NAMALWA (cell line): ENCODE measurements around the gene MFSD11.
"Not testable (repeated sequence)": the region's sequence is repeated elsewhere in the genome, so short reads cannot be mapped to it uniquely, and the experiment has no call there.

Source experiments
- DNase-seq: peaks from one replicate; pipeline ENCODE4 v3.0.0-alpha.2; 2015; ENCODE audit warnings: low spot score

Gene MFSD11

DNA sequence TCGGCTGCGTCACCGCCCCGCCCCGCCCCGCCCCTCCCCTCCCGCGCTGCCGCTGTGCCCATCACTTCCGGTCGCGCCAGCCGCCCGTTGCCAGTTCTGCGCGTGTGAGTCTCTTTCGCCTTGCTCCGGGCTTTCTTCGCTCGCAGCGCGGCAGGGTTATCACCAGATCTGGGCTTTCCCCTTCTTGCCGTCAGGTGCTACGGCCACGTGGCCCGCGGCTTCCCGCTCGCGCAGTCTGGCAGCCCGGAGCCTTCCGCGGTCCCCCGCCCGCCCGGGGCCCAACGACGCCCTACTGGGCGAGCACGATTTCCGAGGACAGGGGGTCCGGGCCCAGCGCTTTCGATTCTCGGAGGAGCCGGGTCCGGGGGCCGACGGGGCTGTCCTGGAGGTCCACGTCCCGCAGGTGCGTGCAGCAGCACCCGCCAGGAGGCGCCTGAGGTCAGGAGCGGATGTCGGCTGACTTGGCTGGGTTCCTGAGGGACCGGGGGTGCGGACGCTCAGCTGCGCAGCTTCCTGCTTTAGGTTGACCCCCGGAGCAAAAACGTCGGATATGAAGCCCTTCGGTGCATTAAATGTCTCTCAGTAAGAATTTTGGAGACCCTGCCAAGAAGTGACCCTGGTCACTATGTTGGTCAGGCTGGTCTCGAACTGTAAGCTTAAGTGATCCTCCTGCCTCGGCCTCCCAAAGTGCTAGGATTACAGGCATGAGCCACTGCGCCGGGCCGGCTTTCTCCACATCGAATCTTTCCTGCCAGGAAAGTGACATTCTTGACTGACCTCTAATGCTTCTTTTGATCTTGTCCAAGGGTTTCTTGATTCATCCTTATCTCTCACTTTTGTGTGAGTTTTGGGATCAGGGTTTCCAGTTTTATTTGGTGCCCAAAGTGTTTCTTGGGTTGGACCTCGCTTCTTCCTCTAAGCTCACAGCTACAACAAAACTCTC, 10.9 kb upstream of the MFSD11 start, which contains the start of gene METTL23:
Gene METTL23 (plus strand): TSS at position 64 of the 943 bp plus-strand sequence. CDS start 2,872 bp downstream, outside the sequence.
- peak; percentile 88 for DNase-seq

DNA sequence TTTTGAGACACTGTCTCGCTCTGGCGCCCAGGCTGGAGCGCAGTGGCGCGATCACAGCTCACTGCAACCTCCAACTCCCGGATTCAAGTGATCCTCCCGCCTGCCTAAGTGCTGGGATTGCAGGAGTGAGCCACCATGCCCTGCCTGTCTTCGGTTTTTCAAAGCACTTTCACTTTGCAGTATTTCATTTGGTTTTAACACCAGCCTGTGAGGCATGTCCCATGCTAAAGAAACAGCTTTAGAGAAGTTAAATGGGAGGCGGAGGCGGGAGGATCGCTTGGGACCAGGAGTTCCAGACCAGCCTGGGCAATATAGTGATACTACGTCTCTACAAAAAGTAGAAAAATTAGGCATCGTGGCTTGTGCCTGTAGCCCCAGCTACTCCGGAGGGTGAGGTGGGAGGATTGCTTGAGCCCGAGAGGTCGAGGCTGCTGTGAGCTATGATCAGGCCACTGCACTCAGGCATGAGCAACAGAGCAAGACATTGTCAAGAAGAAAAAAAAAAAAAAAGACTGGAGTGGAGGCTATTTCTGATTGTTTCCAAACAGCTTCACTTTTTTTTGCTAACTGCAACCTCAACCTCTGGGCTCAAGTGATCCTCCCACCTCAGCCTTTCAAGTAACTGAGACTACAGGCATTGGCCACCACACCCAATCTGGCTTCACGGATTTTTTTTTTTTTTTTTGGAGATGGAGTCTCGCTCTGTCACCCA, 10.0 kb upstream of the MFSD11 start:
- DNase-seq, result peak; percentile 79

DNA sequence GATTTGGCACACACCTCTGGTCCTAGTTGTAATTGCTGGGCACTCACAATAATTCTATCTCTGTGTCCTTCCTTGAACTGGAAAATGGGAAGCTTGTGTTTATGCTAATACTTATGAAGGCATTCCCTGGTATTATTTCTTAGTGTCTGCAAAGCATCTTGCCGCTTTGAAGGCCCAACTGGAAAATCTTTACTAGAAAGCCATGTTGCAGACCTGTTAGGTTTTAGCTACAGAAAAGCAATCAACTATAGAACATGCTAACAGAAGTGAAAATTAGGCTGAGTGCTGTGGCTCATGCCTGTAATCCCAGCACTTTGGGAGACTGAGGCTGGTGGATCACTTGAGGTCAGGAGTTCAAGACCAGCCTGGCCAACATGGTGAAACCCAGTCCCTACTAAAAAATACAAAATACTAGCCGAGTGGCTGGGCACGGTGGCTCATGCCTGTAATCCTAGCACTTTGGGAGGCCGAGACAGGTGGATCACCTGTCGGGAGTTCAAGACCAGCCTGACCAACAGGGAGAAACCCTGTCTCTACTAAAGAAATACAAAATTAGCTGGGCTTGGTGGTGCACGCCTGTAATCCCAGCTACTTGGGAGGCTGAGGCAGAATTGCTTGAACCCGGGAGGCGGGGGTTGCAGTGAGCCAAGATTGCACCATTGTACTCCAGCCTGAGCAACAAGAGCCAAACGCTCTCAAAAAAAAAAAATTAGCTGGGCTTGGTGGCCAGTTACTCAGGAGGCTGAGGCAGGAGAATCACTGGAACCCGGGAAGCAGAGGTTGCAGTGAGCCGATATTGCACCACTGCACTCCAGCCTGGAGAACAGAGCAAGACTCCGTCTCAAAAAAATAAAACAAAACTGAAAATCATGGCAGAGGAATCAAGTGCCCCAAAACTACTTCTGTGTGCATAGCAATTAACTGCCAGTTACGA, 5.9 kb upstream of the MFSD11 start:
- peak; percentile 52 for DNase-seq

DNA sequence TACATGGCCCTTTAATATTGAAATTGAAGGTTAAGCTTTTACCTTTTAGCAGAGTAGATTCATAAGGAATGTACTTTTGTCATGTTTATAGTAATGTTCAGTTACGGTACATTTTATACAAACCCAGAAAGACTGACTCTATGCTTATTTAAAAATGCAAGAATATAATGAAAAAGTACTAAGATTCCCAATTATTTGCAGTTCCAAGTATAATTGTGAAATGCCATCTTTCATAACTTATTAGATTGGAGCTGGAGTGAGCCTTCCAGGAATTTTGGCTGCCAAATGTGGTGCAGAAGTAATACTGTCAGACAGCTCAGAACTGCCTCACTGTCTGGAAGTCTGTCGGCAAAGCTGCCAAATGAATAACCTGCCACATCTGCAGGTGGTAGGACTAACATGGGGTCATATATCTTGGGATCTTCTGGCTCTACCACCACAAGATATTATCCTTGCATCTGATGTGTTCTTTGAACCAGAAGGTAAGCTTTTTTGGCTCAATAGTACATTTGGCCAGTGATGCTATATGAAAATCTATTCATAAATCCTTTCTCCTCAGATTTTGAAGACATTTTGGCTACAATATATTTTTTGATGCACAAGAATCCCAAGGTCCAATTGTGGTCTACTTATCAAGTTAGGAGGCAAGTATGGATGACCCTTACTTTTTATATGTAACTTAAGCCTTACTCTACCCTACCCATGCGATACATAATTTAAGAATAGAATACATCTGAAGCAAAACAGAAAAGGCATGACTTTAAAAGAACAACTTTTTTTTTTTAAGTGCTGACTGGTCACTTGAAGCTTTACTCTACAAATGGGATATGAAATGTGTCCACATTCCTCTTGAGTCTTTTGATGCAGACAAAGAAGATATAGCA, 4.9 kb upstream of the MFSD11 start:
- peak; percentile 49 for DNase-seq

DNA sequence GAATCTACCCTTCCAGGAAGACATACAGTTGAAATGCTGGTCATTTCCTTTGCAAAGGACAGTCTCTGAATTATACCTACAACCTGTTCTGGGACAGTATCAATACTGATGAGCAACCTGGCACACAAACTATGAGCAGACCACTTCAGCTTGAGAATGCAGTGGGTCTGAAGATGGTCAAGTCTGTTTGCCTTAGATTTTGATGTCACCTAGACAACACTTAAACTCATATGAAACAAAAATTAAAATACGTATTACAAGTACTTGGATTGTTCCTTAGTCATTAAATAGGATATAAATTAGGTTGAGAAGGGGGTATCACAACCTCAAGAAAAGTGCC, 4.3 kb upstream of the MFSD11 start:
- no peak for DNase-seq

DNA sequence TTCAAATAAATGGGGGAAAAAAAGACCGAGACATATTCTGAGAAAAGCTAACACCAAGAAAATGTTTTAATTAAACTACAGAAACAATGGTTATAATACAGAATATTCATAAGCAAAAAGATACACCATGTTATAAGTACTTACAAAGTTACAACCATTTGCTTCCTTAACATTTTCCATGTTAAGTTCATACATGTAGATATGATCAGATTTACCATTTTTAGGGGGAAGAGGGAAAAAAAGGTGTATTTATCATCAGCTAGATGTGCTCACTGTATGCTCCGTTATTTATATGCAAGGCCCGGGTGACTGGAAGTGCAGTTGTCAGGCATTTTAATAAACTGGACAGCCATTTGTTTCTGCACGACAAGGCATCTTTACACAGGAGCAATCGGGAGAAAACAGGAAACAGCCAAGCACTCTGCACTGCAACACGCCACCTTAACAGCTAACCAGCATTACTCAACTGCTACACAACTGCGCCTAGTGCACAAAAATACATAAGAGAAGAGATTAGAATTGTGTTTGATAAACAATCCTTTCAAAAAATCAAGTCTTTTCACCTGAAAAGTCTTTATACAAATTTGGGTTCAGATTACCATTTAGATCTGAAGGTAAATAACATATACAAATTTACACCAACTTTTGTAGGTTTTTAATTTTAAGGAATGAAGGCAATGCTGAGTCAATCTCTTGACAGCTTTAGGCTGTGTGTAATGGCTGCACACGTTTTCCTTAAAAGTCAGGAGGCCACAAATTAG, 3.7 kb upstream of the MFSD11 start:
- DNase-seq, result peak; percentile 44

DNA sequence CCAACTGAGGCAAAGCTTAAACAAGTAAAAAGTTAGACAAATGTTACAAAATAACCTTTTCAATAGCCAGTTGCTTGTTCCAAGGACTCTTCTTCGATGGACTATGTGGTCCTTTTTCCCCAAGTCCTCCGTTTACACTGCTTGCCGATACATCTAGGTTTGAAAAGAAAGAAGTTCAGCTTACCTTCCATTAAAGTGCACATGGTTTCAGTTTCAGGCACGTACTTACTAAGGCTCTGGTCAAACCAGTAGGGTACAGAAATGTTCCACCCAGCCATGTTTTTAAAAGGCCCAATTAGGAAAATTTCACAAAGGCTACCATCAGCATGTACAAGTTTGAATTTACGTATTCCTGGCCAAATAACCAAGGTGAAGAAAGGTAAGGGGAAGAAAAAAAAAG, 2.9 kb upstream of the MFSD11 start:
- DNase-seq, result peak; percentile 69

DNA sequence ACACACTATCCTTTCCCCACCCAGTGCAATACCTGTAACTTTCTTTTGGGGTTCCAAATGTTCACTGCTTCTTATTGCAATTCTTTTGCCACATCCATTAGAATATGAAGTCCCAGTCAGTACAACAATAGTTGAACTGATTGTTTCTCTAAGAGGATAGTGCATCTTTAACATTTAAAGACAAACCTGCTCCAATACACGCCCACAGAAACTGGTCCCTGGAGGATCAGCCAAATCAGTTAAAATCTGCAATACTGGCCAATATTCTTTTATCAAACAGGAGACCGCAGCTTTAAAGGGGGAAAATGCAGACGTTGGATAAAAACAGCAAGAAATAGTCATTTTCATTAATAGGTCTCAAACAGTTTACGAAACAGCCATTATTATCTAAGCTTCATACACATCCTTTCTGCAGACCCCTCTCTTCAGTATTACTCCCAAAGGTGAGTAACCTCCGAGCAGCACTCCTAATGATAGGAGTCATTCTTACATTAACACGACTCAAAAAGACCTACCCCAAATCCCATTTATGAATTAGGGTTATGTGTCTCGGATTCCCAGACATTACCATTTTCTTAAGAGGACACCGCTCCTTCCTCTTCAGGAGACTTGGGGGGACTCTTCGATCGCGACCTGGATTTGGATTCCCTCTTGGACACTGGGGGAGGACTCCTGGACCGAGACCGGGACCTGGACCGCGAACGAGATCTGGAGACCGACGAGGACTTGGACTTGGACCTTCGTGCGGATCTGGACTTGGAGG, 2.2 kb upstream of the MFSD11 start:
- peak; percentile 53 for DNase-seq

DNA sequence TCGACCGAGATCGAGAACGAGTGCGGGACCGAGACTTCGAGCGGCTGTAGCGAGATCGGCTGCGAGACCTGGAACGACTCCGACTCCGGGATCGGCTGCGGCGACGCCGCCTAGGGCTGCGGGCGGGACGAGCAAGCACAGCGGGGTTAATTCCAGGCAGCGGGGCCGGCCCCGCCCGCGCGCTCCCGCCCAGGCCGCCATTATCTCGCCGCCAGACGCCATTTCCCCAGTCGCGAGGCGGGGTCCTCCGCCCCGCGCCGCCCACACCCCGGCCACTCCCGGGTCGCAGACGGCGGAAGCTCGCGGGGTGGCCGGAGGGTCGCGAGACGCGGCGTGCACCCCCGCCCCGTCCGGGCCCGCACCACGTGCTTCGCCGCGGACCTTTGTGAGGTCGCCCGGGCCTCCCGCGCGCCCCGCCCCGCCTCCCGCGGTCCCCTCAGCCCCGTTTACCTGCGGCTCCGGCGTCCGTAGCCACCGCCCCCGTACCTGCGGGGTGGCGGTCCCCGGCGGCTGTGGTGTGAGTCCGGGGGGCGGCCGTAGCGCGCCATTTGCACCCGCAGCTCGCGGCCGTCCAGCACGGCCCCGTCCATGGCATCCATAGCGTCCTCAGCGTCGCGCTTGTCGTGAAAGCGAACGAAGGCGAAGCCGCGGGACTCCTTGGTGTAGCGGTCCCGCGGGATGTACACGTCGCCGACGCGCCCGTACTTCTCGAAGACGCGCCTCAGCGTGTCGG, 1.4 kb upstream of the MFSD11 start:
- DNase-seq, result no peak

DNA sequence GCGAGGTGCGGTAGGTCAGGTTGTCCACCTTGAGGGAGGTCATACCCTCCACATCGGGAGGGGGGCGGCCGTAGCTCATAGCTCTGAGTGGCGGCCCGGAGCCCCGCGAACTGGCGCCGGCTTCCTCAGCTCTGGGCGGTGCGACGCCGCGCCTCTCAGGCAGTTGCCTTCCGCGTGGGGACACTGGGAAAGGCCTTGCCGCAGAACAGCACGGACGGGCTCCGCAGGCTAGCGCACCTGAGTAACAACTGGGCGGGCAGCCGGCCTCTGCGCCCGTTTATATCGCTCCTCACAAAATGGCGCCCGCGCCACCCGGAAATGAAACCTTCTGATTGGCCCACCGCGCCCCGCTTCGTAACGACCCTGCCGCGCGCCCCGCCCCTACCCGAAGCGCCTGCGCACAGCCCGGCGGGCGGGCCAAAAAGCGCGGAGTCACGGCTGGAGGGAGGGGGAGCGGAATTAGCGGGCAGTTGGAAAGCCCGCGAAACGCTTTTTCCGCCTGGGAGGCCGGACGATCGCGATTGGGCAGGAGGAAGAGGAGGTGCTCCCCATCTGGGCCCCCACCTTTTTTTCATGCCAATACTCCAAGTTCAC, 740 bp upstream of the MFSD11 start, which contains the start of gene SRSF2:
Gene SRSF2 (minus strand): TSS at position 250 of the 594 bp plus-strand sequence. CDS start 171 bp downstream, at position 79.
- peak; percentile 99 for DNase-seq

DNA sequence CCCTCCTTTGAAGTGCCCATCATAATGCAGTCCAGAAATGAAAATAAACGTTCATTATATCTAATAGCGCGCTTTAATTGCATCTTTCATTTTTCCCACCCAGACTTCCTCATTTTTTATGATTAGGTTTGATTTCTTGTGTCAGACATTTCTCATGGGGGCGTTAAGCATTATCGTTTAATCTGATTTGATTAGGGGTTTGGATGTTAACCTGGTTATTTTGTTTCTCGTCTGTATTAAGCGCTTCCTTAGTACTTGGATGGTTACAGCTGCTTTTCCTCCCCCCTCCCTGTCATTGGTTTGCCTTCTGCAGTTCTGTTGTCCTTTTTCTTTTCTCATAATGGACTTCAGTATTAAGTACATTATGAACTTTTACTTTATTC, 540 bp downstream of the MFSD11 start:
- DNase-seq, result peak; percentile 42

DNA sequence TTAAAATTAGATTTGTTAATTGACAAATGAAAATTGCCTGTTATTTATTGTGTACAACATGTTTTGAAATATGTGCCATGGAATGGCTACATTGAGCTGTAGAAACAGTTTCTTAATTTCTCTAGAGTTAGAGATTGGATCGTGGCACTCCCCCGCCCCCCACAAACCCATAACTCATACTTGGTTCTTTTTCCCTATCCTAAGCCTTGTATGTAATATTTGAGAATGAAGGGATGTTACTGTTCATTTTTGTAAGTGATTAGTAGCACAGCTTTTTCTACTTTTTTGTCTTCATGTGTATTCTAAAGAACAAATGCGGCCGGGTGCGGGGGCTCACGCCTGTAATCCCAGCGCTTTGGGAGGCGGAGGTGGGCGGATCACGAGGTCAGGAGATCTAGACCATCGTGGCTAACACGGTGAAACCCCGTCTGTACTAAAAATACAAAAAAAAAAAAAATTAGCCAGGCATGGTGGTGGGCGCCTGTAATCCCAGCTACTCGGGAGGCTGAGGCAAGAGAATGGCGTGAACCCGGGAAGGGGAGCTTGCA, 1.7 kb downstream of the MFSD11 start:
- not testable (repeated sequence) for DNase-seq

DNA sequence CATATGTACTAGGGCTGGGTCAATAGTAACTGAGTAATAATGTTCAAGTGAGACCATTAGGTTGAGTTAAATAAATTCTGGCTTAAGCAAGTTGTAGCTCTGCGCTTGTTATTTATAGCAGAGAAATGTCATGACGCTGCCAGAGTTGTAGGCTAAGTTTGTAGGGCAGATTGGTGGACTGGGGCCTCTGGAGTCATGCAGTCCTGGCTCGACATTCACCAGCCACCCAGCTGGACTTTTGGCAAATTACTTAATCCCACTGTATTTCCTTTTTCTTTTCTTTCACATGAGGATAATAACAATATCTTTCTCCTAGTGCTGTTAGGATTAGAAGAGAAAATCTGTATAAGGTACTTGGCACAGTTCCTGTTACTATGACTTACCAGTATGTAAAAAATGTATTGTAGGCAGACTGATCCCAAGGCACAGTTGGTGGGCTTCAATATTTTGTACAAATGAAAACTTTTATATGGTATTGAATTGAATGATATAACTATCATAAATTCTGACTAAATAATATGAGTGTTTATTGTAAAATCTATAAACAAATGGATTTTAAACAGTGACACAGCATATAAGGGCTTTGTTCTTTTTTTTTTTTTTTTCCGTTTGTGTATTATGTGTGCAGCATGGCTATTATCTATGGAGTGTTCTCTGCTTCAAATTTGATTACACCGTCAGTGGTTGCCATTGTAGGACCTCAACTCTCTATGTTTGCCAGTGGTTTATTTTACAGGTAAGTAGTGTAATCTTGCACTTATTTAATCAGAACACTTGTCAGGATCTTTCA, 2.6 kb downstream of the MFSD11 start:
- DNase-seq, result no peak

DNA sequence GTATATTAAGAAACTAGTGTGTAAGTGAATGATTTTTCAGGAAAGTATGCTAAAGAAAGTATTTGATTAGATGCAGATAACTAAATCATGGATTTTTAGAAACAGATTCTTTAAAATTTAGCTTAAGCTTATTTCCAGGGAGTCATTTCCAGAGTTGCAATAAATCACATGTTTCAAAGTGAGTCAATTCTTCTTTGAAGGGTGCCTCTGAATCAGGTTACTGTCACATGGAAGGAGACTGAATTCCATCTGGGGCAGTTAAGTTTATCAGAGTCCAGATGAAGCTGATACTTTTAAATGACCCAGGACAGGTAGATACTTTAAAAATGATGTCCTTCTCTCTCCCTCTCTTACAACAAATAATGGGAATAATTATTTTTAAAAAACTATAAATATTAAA, 5.0 kb downstream of the MFSD11 start:
- DNase-seq, result no peak

DNA sequence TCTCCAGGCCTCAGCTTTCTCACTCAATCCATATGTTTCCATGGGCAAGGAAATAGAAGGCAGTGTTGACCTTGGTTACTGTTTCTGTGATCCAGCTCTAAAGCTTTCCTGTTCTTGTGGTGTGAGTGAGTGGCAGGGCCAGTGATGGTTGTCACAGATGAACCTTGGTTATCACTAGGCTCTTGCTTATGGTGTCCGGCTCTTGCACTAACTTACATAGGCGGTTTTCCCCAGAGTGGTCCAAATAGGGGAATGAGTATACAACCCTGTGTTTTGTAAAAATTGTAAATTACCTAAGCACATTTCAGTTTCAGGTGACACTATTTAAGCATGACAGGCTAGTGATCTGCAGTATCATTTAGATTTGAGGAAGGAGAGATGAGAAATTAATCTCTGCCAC, 6.8 kb downstream of the MFSD11 start:
- DNase-seq, result no peak

DNA sequence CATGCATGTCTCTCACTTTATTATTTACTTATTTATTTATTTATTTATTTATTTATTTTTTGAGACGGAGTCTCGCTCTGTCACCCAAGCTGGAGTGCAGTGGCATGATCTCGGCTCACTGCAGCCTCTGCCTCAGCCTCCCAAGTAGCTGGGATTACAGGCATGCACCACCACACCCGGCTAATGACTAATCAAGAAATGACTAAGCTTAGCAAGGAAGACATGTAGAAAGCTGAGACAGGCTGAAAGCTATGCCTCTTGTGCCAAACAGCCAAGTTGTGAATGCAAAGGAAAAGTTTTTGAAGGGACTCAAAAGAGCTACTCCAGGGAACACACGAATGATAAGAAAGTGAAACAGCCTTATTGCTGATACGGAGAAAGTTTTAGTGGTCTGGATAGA, 7.9 kb downstream of the MFSD11 start:
- DNase-seq, result not testable (repeated sequence)

DNA sequence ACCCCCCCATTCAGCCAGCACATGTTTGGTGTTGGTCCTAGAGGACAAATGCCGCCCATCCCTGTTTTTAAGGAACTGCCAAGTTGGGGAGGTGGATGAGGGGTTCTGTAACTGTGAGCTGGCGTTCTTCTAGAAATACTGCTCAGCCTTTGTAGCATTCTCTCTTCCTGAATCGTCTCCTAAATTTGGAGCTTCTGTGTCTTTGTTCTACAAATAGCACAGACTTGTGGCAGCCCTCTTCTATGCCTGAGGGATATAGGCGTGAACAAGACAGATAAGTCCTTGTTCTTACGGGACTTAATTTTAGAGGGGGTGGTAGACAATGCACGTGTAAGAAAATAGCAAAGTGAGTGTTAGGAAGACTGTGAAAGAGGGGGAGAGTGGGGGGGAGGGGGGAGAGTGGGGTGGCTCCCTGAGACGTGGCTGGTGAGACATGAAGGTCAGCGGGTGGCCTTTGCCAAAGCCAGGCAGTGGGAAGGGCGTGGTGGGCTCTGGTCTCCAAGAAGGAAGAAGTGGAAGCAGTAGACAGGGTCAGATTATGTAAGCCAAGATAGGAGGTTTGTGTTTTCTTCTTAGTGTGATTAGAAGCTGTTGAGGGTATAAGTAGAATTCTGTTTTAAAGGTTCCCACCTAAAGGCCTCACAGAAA, 9.9 kb downstream of the MFSD11 start:
- DNase-seq, result no peak
